IMR-90 (cell line): ENCODE results near the gene CLEC3B.
A peak's percentile ranks its signal among the peaks of the same experiment; 100 is the strongest.

ENCODE experiments used
- BHLHE40 ChIP-seq: fragments of 150-350 bp; IDR thresholded peaks from 2 replicates; pipeline ENCODE4 v1.6.1; 2016; ENCODE audit warnings: mild to moderate bottlenecking, low read depth, low read length
- CEBPB ChIP-seq: IDR thresholded peaks from 2 replicates; pipeline ENCODE4 v1.6.1; 2012; ENCODE audit warnings: low read depth, low read length, improper control_type of control experiment
- MAZ ChIP-seq: IDR thresholded peaks from 2 replicates; pipeline ENCODE4 v1.6.1; 2012; ENCODE audit warnings: low read depth, mild to moderate bottlenecking, low read length, improper control_type of control experiment, moderate library complexity, borderline replicate concordance
- MXI1 ChIP-seq: IDR thresholded peaks from 2 replicates; pipeline ENCODE4 v1.6.1; 2012; ENCODE audit warnings: low read depth, mild to moderate bottlenecking, low read length, moderate library complexity, borderline replicate concordance
- POLR2A ChIP-seq: IDR thresholded peaks from 2 replicates; pipeline ENCODE4 v1.6.1; 2012; ENCODE audit warnings: mild to moderate bottlenecking, low read depth, low read length
- RCOR1 ChIP-seq: IDR thresholded peaks from 2 replicates; pipeline ENCODE4 v1.6.1; 2012; ENCODE audit warnings: mild to moderate bottlenecking, low read length, improper control_type of control experiment; ENCODE audit not compliant: insufficient replicate concordance
- SMC3 ChIP-seq: fragments of 150-350 bp; IDR thresholded peaks from 2 replicates; pipeline ENCODE4 v1.6.1; 2016; ENCODE audit warnings: low read depth, mild to moderate bottlenecking, antibody characterized with exemption, low read length, moderate library complexity
- TF ChIP-seq, protein P1 (sequence below): fragments of 150-350 bp; IDR thresholded peaks from 2 replicates; pipeline ENCODE4 v1.6.1; 2017; ENCODE audit warnings: mild to moderate bottlenecking, antibody characterized with exemption, low read length, low read depth
- TF ChIP-seq, protein P2 (sequence below): conservative IDR thresholded peaks from 2 replicates; pipeline ENCODE4 v1.5.1; 2012; ENCODE audit warnings: mild to moderate bottlenecking, low read depth, low read length, improper control_type of control experiment

DNA sequence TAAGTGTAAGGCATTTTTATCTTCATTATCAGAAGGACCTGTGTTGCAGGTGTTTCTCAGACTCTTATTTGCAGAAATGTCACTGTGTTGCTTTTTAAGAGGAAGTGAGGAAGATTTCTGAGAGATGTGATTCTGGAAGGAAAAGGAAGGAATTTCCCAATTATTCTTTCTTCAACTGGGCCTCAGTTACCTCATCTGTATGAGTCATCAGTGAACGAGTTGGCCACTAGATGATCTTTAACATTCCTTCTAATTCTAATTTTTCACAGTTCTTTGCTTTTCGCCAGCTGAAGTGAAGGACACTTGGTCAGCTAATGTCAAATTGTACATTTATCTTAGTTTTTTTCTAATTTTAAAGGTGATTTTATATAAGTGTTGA lies 28.9 kb downstream of the CLEC3B start:
- TF ChIP-seq, protein P1, sequence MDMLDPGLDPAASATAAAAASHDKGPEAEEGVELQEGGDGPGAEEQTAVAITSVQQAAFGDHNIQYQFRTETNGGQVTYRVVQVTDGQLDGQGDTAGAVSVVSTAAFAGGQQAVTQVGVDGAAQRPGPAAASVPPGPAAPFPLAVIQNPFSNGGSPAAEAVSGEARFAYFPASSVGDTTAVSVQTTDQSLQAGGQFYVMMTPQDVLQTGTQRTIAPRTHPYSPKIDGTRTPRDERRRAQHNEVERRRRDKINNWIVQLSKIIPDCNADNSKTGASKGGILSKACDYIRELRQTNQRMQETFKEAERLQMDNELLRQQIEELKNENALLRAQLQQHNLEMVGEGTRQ, result no peak
- TF ChIP-seq POLR2A (no peak), CEBPB (peak; percentile 91), BHLHE40 (no peak), RCOR1 (no peak), SMC3 (no peak), MXI1 (no peak), MAZ (no peak)
- TF ChIP-seq, protein P2, sequence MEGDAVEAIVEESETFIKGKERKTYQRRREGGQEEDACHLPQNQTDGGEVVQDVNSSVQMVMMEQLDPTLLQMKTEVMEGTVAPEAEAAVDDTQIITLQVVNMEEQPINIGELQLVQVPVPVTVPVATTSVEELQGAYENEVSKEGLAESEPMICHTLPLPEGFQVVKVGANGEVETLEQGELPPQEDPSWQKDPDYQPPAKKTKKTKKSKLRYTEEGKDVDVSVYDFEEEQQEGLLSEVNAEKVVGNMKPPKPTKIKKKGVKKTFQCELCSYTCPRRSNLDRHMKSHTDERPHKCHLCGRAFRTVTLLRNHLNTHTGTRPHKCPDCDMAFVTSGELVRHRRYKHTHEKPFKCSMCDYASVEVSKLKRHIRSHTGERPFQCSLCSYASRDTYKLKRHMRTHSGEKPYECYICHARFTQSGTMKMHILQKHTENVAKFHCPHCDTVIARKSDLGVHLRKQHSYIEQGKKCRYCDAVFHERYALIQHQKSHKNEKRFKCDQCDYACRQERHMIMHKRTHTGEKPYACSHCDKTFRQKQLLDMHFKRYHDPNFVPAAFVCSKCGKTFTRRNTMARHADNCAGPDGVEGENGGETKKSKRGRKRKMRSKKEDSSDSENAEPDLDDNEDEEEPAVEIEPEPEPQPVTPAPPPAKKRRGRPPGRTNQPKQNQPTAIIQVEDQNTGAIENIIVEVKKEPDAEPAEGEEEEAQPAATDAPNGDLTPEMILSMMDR, result no peak
